NOMO-1 (cell line): Measurements from ENCODE around the gene NR1H3.
A peak's percentile ranks its signal among the peaks of the same experiment; 100 is the strongest.
"Not testable (repeated sequence)": the region's sequence is repeated elsewhere in the genome, so short reads cannot be mapped to it uniquely, and the experiment has no call there.

Experiments
- DNase-seq, 2 experiments: peaks; one replicate each; lab custom pipeline; 2025; ENCODE audit not compliant: unreplicated experiment in 2 of 2; lab: John Stamatoyannopoulos, UW

Gene NR1H3

DNA sequence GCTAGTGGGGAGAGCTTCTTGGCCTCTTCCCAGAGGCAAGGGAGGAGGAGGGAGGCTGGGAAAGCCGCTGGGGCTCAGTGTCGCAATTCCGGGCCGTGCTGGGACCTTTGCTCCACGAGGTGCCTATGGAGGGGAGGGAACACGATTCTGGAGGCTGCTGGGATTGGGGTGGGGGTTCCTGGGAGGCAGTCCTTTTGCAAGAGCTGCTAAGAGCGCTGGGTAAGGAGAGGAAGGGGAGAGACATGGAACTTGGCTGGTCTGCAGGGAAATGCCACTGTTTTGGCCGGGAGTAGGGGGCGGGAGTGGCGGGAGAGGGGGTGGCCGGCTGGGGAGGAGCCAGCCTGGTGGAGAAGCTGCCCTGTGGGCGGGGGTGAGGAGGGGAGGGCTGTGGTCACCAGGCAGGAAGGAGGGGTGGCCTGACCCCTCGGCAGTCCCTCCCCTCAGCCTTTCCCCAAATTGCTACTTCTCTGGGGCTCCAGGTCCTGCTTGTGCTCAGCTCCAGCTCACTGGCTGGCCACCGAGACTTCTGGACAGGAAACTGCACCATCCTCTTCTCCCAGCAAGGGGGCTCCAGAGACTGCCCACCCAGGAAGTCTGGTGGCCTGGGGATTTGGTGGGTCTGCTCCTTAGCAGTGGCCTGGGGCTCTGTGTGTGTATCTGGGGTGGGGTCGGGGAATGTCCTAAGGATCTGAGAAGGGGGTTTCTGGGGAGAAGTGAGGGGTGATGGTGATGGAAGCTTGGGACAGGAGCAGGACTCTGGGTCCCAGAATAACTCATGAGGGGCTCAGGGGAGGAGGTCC is at the start of gene NR1H3:
NR1H3 (plus strand) TSS at position 480 of the 800 bp plus-strand sequence. CDS start 1,221 bp downstream, outside the sequence.
- DNase-seq: peak; percentile 12 to 27

DNA sequence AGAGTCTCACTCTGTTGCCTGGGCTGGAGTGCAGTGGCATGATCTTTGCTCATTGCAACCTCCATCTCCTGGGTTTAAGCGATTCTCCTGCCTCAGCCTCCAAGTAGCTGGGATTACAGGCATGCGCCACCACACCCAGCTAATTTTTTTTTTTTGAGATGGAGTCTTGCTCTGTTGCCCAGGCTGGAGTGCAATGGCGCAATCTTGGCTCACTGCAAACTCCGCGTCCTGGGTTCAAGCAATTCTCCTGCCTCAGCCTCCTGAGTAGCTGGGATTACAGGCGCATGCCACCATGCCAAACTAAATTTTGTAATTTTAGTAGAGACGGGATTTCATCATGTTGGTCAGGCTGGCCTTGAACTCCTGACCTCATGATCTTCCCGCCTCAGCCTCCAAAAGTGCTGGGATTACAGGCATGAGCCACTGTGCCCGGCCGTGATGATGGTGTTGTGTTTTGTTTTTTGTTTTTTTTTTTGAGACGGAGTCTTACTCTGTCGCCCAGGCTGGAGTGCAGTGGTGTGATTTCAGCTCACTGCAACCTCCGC is 49.7 kb upstream of the NR1H3 start:
- not testable (repeated sequence) for DNase-seq

DNA sequence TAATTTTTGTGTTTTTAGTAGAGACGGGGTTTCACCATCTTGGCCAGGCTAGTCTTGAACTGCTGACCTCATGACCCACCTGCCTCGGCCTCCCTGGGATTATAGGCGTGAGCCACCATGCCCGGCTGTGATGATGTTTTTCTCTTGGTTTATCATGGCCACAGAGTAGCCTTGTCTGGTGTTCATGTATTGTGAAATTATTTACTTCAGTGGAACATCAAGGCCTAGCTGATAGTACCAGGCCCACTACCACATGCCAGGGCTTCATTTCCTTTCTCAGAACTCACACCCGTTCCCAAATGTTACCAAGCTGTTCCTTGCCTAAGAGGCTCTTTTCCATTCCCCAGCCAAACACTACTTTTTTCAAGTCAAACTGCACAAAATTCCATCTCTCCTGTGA is 49.2 kb upstream of the NR1H3 start:
- no peak for DNase-seq

DNA sequence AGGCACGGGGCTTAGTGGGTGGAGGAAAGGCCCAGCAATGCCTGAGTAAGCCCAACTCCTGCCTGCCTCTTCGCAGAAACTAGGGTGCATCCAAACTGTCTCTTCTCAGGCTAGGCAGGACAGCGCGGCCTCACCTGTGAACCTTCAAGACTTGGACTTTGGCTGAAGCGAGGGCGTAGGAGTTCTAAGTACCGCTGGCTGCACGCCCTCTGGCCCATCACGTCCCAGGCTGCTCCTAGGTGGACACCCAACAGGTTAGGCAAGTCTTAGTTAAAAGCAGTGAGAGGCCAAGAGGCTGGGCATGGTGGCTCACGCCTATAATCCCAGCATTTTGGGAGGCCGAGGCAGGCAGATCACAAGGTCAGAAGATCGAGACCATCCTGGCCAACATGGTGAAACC is 44.9 kb upstream of the NR1H3 start:
- DNase-seq: no peak

DNA sequence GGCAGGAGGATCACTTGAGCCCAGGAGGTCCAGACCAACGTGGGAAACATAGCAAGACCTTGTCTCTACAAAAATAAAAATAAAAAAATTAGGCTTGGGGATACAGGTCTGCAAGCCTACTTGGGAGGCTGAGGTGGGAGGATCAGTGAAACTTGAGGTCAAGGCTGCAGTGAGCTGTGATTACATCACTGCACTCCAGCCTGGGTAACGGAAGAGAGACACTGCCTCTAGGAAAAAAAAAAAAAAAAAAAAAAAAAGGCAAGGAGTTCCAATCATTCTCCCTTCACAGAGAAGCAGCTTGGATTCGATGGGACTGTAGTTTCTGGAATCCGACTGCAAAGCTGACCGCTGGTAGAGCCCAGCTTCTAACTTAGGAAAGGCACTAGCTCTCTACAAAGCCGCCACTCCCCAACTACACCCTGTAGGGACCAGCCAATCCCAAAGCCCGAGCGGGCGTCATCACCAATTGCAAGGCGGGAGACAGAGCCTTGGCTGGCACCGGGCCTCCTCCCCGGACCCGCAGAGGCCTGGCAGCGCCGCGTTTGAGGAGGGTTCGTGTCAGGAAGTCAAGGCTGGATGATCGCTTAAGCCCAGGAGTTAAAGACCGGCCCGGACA is 43.7 kb upstream of the NR1H3 start:
- DNase-seq: peak; percentile 84 to 88

DNA sequence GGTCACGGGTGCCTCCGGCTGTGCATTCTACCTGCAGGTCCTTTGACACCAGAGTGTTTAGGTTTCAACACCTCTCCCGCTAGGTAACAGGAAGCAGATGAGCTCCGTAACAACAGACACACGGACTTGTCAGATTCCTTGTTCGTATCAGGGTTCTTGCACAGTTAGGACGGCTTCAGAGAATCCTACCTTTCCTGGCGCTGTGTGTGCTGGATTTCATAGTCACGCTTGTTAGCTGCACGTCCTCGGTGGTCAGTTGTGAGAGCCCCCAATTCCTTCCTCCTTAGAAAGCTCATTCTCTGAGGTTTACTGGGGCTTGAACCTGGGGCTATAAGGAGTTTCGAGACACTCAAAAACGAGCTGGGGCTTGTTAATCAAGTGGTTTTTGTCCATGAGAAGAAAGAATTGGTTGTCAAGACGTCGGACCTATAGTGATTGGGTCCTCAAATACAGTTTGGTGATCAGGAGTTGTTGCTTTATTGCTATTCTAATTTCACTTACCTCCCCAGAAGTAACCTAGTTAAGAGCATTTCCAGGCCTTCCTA is 42.4 kb upstream of the NR1H3 start:
- no peak for DNase-seq

DNA sequence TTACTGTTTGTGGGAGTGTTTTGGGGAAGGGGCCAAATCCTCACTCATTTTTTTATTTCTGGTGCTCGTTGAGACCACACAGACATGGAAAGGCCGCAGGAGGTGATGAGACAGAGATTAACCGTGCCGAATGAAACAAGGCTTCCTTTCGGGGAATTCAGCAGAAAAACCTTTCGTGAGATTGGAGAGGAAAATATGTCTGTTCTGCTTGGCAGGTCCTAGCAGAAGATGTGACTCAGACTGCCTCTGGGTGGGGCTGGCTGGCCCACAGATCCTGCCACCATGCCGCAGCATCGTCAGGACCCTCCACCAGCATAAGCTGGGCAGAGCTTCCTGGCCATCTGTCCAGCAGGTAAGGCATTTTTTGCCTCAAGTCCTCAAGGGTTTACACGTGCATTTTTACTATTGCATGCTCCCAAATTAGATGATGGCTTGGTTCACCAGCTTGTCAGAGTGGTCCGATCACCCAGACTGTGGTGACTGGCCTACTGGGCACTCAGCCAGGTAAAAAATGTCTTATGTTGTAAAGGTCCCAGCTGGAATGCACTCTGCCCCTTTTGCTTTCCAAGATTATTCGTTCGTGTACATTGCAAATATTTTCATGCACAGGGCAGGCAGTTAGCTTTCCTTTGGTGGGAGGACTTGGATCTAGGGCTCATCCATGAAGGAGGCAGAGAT is 41.5 kb upstream of the NR1H3 start:
- peak; percentile 55 to 60 for DNase-seq

DNA sequence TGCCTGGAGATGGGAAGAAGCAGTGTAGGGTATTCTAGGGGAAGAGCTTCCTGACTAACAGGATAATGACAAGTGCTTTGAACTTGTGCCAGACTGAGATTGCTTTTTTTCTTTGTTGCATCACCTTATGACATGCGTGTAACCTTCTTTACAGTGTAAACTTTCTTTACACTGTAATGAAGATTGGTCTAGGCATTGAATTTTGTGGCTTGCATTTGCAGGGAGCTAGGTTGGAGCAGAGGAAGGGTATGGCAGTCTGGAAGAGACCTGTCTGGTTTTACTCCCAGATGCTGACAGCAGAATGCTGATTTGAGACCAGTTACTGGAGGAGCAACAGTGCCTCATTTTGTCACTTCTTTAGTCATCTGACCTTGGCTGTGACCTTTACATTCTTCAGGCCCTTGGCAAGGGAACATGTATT is 37.4 kb upstream of the NR1H3 start:
- DNase-seq: no peak

DNA sequence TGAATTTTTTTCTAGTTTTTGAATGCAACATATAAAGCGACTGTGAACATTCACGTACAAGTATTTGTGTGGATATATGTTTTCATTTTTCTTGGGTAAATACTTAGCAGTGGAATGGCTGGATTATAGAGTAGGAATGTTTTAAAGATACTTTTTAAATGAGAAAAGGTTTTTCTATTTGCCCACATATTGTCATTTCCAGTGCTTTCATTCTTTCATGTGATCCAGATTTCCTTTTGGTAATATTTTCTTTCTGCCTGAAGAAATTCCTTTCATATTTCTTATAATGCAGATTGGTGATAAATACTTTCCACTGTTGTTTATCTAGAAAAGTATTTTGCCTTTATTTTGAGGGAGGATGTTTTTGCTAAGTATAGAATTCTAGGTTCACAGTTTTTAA is 35.1 kb upstream of the NR1H3 start:
- no peak for DNase-seq

DNA sequence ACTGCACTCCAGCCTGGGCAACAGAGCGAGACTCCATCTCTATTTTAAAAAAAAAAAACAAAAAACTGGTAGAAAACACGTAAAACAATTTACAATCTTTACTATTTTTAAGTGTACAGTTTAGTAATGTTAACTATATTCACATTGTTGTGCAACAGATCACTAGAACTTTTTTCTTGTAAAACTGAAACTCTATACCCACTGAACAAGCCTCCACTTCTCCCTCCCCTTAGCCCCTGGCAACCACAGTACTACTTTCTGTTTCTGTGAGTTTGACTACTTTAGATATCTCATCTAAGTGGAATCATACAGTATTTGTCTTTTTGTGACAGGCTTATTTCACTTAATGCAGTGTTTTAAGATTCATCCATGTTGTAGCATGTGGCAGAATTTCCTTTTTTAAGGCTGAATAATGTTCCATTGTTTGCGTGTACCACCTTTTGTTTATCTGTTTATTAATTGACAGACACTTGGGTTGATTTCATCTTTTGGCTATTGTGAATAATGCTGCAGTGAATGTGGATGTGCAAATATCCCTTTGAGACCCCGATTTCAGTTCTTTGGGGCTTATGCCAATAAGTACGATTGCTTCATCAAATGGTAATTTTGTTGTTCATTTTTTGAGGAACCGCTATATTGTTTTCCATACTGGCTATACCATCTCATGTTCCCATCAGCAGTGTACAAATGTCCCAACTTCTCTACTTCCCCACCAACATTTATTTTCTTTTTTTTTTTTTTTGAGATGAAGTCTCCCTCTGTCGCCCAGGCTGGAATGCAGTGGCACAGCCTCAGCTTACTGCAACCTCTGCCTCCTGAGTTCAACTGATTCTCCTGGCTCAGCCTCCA is 32.0 kb upstream of the NR1H3 start:
- DNase-seq: no peak

DNA sequence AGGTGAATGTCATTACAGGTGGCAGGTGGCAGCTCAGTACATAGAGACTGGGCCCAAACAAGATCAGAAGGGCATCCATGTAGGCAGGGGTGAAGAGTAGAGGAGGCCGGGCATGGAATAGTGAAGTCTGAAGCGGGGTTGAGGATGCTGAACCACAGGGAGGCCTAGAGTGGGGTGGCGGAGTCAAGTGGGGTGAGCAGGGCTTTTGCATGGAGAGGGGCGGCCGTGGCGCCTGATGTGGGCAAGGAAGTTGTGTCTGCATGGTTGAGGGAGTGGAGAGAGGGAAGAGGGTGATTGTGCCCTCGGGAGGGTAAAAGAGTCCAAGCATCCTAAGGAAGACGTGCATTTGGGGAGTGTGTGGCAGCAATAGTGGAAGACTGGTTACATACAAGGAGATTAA is 28.6 kb upstream of the NR1H3 start:
- no peak for DNase-seq

DNA sequence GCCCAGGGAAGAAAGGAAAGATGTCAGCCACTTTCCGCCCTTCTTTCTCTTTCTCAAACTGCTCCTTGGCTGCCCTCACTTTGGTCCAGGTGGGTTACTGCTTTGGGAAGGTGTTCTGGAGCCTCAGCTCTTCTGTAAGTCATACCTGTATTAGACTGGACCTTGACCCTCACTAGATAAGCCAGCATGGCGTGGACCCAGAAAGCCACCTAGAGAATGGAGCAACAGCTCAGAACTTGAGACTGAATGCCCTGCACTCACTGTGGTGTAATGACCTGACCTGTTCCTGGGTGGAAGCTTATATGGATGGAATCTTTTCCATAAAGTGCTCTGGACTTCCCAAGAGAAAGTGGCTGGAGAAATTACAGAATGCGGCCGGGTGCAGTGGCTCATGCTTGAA is 24.7 kb upstream of the NR1H3 start:
- DNase-seq: no peak

DNA sequence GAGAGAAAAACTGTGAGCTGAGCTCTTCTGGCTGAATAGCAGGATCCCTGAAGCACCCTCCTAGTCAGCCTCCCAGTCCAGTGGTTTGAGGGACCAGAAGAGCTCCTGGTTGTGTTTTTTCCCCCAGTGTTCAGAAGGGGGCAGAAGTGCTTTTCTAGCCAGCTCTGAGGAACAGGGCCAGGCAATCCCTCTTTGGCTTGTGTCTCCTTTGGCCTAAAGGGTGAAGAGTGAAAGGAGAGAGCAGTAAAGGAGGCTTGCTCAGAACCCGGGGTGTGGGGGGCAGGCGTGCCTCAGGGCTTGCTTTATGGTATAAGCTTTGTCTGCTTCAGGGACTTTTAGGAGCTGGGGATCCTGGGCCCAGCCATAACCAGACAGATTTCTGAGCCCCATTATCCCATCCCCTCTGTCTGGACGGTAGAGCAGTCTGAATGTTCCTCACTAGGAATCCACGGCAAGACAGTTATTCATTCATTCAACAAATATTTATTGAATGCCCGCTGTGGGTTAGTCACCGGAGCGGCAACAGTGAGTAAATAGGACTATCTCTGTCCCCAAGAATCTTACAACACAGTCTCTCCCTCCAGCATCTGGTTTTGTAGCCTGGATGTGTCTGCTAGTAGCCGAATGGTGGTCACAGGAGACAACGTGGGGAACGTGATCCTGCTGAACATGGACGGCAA is 23.7 kb upstream of the NR1H3 start:
- DNase-seq: peak in 1 of 2 experiments; percentile 7

DNA sequence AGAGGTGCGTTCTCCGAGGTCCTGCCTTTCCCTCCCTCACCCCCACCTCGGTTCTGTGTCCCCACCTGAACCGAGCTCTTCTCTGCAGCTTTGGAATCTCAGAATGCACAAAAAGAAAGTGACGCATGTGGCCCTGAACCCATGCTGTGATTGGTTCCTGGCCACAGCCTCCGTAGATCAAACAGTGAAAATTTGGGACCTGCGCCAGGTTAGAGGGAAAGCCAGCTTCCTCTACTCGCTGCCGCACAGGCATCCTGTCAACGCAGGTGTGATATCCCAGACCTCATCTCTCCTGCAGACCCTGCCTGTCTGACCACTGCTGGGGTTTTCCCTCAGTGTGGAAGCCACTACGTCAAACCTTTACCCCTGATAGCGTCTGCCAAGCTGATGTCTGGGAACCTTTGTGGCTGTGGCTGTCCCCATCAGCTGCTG is 23.1 kb upstream of the NR1H3 start:
- DNase-seq: no peak

DNA sequence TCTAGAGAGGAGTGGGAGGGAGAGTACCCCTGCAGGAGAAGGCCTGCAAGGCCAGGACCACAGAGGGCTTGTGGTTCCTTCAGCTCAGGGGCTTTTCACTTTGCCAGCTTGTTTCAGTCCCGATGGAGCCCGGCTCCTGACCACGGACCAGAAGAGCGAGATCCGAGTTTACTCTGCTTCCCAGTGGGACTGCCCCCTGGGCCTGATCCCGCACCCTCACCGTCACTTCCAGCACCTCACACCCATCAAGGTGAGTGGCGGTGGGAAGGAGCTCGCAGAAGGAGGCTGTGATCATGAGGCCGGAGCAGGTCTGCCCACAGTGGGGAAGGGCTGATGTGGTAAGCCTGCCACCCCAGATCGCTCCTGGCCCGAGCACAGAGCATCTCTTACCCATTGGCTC is 22.6 kb upstream of the NR1H3 start:
- DNase-seq: no peak

DNA sequence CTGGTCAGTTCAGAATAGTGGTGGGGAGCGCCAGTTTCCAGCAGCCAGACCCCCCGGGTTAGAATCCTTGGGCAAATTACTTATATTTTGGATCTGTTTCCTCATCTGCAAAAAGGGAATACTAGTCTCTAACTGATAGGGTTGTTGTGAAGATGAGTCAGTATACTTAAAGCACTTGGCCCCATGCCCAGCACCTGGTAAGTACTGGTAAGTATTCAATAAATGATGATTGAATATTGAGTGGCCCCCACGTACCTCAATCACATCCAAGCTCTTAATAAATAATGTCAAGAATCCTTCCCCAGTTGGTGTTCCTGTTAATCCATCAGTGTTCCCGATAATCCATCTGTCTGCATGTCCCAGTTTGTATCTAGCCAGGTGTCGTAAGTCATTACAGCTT is 21.3 kb upstream of the NR1H3 start:
- no peak for DNase-seq

DNA sequence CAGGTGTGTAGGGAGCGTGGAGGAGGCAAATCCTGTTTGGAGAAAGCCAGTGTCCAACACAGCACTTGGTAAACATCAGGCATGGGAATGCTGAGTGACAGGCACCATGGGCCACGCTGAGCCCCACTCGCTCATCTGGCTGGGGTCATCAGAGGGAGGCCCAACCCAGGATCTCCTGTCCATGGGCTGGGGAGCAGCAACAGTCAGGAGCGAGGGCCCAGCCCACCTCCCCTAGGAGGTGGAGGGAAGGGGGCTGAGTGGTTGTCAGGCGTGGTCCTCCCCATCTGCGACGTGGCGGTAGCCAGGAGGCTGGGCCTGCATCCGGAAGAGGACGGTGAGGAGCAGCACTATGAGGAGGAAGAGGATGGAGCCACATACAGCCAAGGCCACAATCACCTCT is 17.9 kb upstream of the NR1H3 start:
- no peak for DNase-seq

DNA sequence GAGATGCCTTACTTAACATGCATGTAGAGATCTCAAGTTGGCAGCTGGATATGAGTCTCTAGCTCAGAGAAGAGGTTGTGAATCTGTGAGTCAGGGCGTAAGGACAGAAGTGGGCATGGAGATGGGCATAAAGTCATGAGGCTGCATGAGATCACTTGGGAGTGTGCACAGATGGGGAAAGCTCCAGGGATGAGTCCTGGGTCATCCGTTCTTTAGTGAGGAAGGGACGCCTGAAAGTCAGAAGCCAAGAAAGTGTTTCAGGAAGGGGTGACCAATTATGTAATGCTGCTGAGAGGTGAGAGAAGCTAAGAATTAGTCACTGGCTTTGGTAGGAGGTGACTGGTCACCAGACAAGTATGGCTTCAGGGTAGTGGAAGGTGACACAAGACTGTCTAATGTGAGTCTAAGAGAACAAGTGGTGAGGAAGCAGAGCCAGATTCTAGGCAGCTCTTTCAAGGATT is 15.9 kb upstream of the NR1H3 start:
- no peak for DNase-seq

DNA sequence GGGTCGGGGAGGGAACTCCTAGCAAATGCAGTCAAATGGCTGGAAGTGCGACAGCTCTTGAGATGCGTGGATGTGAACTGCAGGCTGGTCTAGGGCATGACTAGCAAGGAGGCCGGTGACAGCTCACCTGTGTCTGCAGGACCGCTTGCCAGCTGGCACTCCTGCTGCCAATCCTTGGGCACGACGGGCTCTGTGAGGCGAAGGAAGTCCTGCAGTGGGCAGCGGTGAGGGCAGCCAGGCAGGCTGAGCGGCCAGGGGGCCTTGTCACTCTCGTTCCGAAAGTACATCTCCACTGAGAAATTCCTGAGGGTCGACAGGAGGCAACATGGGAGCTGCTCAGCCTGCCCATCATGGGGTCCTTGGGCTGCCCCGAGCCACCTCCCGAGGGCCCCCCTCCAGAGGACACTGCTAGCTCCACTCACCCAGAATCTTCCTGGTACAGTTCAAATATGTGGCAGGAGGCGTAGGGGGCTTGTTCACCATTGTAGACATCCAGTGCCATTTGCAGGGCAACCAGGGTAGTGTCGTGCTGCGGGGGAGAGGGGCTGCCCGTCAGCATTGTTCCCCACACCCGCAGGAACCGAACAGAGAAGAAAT is 15.1 kb upstream of the NR1H3 start:
- DNase-seq: no peak
